GM19455 (cell line): ENCODE results near the gene TAPBP.
"Not testable (repeated sequence)": the region's sequence is repeated elsewhere in the genome, so short reads cannot be mapped to it uniquely, and the experiment has no call there.

Experiments used
- ATAC-seq: cut with Tn5 transposase; IDR thresholded peaks from one replicate; pipeline ENCODE4 v1.9.1; 2021; ENCODE audit not compliant: unreplicated experiment

Gene TAPBP

GRCh38 chr6:33313709-33314514 lies at the start of gene TAPBP:
Gene TAPBP (minus strand): TSS chr6:33314078. CDS start chr6:33314041, 37 bp downstream.
- ATAC-seq: peak; percentile 28

GRCh38 chr6:33363486-33363885 lies 49.6 kb upstream of the TAPBP start:
- ATAC-seq: not testable (repeated sequence)

DNA sequence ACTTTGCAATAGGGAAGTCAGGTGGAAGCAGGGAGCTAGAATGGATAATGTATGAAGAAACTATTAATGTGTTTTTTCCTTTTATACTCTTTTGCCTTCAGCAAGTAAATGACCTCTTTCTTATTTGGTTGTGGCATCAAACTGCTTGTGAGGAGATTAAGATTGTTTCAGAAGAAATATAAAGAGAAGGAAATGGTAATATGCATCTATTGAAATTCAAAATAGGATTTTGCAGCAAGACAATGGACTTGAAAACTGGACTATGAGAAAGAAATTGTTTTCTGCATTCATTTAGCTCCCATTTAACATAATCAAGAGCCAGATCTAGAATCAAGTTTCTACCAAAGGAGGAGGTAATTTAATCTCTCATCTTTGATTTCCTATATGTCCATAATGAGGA lies 45.5 kb upstream of the TAPBP start:
- ATAC-seq: no peak

DNA sequence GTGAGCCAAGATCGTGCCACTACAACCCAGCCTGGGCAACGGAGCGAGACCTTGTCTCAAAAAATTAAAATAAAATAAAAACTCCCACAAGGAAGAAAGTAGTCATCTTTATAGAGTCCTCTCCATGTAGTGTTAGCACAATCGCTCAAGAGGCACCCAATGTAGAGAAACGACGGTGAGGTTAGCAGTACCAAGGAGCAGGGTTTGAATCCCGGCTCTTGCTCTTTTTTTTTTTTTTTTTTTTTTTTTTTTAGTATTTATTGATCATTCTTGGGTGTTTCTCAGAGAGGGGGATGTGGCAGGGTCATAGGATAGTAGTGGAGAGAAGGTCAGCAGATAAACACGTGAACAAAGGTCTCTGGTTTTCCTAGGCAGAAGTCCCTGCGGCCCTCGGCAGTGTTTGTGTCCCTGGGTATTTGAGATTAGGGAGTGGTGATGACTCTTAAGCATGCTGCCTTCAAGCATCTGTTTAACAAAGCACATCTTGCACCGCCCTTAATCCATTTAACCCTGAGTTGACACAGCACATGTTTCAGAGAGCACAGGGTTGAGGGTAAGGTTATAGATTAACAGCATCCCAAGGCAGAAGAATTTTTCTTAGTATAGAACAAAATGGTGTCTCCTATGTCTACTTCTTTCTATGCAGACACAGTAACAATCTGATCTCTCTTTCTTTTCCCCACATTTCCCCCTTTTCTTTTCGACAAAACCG lies 43.4 kb upstream of the TAPBP start:
- not testable (repeated sequence) for ATAC-seq

DNA sequence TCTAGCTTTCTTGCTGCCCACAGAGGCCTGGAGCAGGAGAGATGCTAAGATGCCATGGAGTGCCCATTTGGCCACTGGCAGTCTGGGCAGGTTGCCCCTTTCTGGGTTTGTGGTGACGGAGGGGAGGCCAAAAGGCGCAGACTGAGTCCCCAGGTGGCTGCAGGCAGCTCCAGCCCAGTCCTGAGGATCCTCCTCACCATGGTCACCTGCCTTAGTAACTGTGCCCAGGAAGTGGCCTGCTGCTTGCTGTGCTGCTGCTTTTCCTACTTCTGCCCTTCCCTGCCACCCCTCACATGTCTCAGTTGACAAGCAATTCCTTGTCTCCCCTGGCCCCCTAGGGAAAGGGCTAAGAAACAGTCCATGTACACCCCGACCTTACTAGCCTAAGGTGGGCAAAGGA lies 42.4 kb upstream of the TAPBP start:
- ATAC-seq: no peak

- ATAC-seq: not testable (repeated sequence)
Measured at GRCh38 chr6:33355860-33356259, 42.0 kb upstream of the TAPBP start.

- ATAC-seq: no peak
Measured at GRCh38 chr6:33347816-33348215, 33.9 kb upstream of the TAPBP start.

- ATAC-seq: not testable (repeated sequence)
Measured at GRCh38 chr6:33346972-33347371, 33.1 kb upstream of the TAPBP start.

DNA sequence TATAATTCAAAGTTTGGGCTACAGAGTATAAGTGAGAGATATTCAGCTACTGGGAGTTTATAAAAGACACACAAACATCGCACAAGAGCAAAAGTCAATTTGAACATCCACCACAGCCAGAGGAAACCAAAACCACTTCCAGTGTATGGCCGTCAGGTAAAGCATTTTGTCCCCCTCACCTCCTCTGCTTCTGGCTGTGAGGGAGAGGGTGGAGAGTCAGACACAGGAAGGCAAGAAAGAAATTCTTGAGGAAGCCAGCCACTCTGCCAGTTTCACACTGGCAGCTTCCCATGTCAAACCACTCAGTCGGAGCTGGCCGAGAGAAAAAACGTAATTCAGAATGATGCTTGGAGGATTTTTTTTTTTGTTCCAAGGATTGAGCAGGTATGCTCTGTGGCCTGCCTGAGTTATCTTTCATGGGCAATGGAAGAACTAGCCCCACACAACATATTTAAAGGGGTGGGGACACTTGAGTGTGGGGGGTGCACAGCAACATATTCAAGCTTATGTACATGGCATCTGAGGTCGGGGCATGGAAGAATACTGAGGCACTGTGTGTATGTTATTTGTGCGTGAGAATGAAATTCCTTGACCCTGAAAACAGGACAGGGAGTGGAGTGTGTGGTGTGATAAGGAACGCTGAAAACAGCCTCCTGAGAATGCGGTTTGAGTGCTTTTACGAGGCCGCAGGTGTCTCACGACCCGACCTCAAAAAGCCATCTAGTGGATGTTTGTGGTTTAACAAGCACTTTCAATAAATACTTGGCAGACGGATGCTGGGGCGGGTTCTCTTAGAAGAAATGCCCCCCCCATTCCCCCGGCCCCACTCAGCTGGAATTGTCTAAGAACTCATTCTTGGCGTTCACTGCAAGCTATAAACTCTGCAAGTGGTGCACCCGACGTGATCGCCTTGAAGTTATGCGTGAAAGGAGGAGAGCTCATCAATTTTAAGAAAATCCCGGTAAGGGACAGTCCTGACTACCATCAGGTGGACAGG lies 31.1 kb upstream of the TAPBP start:
- ATAC-seq: no peak

DNA sequence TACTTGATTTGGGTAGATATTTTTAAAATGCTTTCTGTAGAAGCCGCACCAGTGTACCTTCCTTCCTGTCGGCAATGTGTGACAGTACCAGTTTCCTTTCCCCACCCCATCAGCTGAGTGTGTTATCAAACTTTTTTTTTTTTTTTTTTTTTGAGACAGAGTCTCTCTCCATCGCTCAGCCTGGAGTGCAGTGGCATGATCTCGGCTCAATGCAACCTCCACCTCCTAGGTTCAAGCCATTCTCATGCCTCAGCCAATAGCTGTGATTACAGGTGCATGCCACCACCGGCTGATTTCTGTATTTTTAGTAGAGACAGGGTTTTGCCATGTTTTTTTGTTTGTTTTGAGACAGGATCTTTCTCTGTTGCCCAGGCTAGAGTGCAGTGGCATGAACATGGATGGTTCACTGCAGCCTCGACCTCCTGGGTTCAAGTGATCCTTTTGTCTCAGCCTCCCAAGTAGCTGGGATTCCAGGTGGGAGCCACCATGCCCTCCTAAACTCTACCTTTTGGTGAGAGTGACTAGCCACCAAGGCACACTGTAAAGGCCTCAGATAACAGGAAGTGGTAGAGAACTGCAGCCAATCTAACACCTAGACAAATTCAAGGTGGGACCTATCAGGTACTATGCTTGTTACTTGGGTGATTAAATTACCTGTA lies 30.2 kb upstream of the TAPBP start:
- ATAC-seq: no peak

- ATAC-seq: not testable (repeated sequence)
Measured at GRCh38 chr6:33343606-33343952, 29.7 kb upstream of the TAPBP start.

DNA sequence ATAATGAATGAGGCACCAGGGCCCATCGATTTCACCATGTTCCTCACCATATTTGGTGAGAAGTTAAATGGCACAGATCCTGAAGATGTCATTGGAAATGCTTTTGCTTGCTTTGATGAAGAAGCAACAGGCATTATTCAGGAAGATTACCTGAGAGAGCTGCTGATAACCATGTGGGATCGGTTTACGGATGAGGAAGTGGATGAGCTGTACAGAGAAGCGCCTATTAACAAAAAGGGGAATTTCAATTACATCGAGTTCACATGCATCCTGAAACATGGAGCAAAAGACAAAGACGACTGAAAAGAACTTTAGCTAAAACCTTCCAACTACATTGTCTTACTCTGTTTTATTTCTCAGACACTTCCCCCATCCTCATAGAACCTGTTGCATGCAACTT lies 25.3 kb upstream of the TAPBP start:
- ATAC-seq: no peak

- ATAC-seq: no peak
Measured at GRCh38 chr6:33336495-33336894, 22.6 kb upstream of the TAPBP start.

- ATAC-seq: no peak
Measured at GRCh38 chr6:33335916-33336315, 22.0 kb upstream of the TAPBP start.

DNA sequence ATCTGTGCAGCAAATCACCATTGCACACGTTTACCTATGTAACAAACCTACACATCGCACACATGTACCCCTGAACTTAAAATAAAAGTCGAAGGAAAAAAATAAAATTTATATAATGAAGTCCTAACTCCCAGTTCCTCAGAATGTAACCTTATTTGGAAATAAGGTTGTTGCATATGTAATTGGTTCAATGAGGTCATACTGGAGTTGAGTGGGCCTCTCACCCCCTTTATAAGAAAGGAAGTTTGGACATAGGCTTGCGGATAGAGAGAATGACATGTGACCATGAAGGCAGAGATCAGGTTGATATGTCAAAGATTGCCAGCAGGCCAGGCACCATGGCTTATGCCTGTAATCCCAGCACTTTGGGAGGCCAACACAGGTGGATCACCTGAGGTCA lies 19.8 kb upstream of the TAPBP start:
- ATAC-seq: no peak

- no peak for ATAC-seq
Measured at GRCh38 chr6:33330736-33331135, 16.9 kb upstream of the TAPBP start.

GRCh38 chr6:33329058-33329457 lies 15.2 kb upstream of the TAPBP start:
- ATAC-seq: no peak

GRCh38 chr6:33324125-33324524 lies 10.2 kb upstream of the TAPBP start:
- no peak for ATAC-seq

GRCh38 chr6:33323623-33323948 lies 9.7 kb upstream of the TAPBP start:
- ATAC-seq: no peak

GRCh38 chr6:33321227-33321626 lies 7.3 kb upstream of the TAPBP start:
- ATAC-seq: no peak
